ENCODE results near the gene HOXB9. TPM values are rescaled to one million over a fixed set of nuclear protein-coding genes. Genes with fewer than 3 reads are reported as not detected.
A peak's percentile ranks its signal among the peaks of the same experiment; 100 is the strongest.

The HOXB9 gene
- total and polyA plus RNA-seq, 9 of the 15 experiments (the other 6 are each of a cell fraction or from before 2014, with no cell fraction given): 3.1 to 196 (median 77.6) TPM

- TF ChIP-seq ELK1 (CRISPR knock-in tag; IDR thresholded peaks at IDR 0.05) (no peak), DACH1 (IDR thresholded peaks at IDR 0.05; ENCODE audit: partially characterized antibody) (no peak), NUFIP1 (IDR thresholded peaks at IDR 0.05; ENCODE audit: partially characterized antibody) (no peak), FOXO4 (CRISPR knock-in tag; IDR thresholded peaks at IDR 0.05) (no peak), MITF (IDR thresholded peaks at IDR 0.05) (no peak), PKNOX1 (IDR thresholded peaks at IDR 0.05) (no peak), CHD1 (IDR thresholded peaks at IDR 0.05; ENCODE audit: low read length) (peak; percentile 93), MYC (IDR thresholded peaks at IDR 0.05; ENCODE audit: low read depth, low read length) (no peak; the same call in 1 of the 2 replicates), MYC (CRISPR knock-in tag; IDR thresholded peaks at IDR 0.05; ENCODE audit: borderline replicate concordance, low read depth) (no peak), ZNF408 (CRISPR knock-in tag; IDR thresholded peaks at IDR 0.05; ENCODE audit: low read depth) (no peak), DLX4 (CRISPR knock-in tag; IDR thresholded peaks at IDR 0.05) (no peak), CC2D1A (IDR thresholded peaks at IDR 0.05) (peak; percentile 12; the same call in 1 of the 2 replicates), POLR2B (IDR thresholded peaks at IDR 0.05; ENCODE audit: low read depth, partially characterized antibody) (peak; percentile 27), ZNF165 (CRISPR knock-in tag; IDR thresholded peaks at IDR 0.05; ENCODE audit: borderline replicate concordance) (0 out of 2 replicates have a peak, but pooled peaks have one; percentile 27), THAP12 (CRISPR knock-in tag; IDR thresholded peaks at IDR 0.05) (0 out of 2 replicates have a peak, but pooled peaks have one; percentile 41), KLF6 (CRISPR knock-in tag; IDR thresholded peaks at IDR 0.05; ENCODE audit: borderline replicate concordance) (no peak)
Observed at GRCh38 chr17:48625495-48626244, 488 bp downstream of the HOXB9 start (continued).

Measured in K562 (cell line).